MCF 10A (cell line): ENCODE data around the gene MED6. TPM values are rescaled to one million over a fixed set of nuclear protein-coding genes. Genes with fewer than 3 reads are reported as not detected.

Source experiments
- BruUV-seq: library from RNA; stranded (reverse); fragments of 400-500 nt; replicated peaks from 2 replicates; lab custom pipeline; 2021; lab: Mats Ljungman, UMichigan
- CTCF ChIA-PET: fragments of 300-600 bp; sonication (Branson Sonifier 250); formaldehyde crosslinking; extraction: SDS; loops from one replicate; lab custom pipeline; 2021; ENCODE audit warnings: antibody characterized with exemption, inconsistent platforms; lab: Yijun Ruan, JAX
- POLR2A ChIA-PET: fragments of 300-600, 350-650 bp; sonication (Branson Sonifier 250); formaldehyde crosslinking; extraction: SDS; loops from one replicate; lab custom pipeline; 2020; ENCODE audit warnings: antibody characterized with exemption, inconsistent platforms; lab: Yijun Ruan, JAX
- DNase-seq: peaks from one replicate; pipeline ENCODE4 v3.0.0-alpha.2; 2018; ENCODE audit not compliant: unreplicated experiment
- H3K27ac Mint-ChIP-seq: one replicate; pipeline ENCODE4 v1.8.0; 2022; ENCODE audit warnings: mild to moderate bottlenecking, low read depth, mixed read lengths; ENCODE audit not compliant: unreplicated experiment
- H3K27me3 Mint-ChIP-seq: one replicate; pipeline ENCODE4 v1.8.0; 2022; ENCODE audit warnings: mixed read lengths; ENCODE audit not compliant: insufficient read depth, unreplicated experiment
- H3K36me3 Mint-ChIP-seq: one replicate; pipeline ENCODE4 v1.8.0; 2022; ENCODE audit warnings: mild to moderate bottlenecking, moderate library complexity, mixed read lengths; ENCODE audit not compliant: insufficient read depth, unreplicated experiment
- H3K4me1 Mint-ChIP-seq: one replicate; pipeline ENCODE4 v1.8.0; 2022; ENCODE audit warnings: mixed read lengths; ENCODE audit not compliant: insufficient read depth, unreplicated experiment
- H3K4me3 Mint-ChIP-seq: one replicate; pipeline ENCODE4 v1.8.0; 2022; ENCODE audit warnings: mild to moderate bottlenecking, moderate library complexity, mixed read lengths; ENCODE audit not compliant: unreplicated experiment
- H3K9me3 Mint-ChIP-seq: one replicate; pipeline ENCODE4 v1.8.0; 2022; ENCODE audit warnings: mixed read lengths; ENCODE audit not compliant: unreplicated experiment
- CTCF ChIP-seq: fragments of 200-600 bp; IDR thresholded peaks from one replicate; pipeline ENCODE4 v1.8.0; 2022; ENCODE audit warnings: antibody characterized with exemption, mild to moderate bottlenecking; ENCODE audit not compliant: unreplicated experiment
- intact Hi-C: fragments of 100-400 bp; cut with micrococcal nuclease; formaldehyde crosslinking; loops from 2 replicates; pipeline ENCODE4 v1.14.1; 2022
- total RNA-seq: library from RNA; stranded (reverse); gene quantifications from 2 replicates; pipeline ENCODE4 v1.2.3, GENCODE V29; 2022

Gene MED6
- total RNA-seq, 1 experiment from 2014 or later, result 41.6 TPM

- H3K4me1 Mint-ChIP-seq, result no peaks in the 10 kb centered on the region
- no peak overlapping the region for H3K4me3 Mint-ChIP-seq
- peaks cover 12% of the 10 kb centered on the region for H3K9me3 Mint-ChIP-seq
- no peak for TF ChIP-seq CTCF
- no TSS peak for BruUV-seq
- CTCF ChIA-PET, result interaction anchor here (0.5 to 0.9 kb wide), 2 partner anchors 146 to 364 kb away, joined by 3 to 4 read pairs; partner anchors contain the start of gene SYNJ2BP
- POLR2A ChIA-PET, result no interaction called here
- intact Hi-C loops, result no loop called here
- DNase-seq, result no peak
- H3K36me3 Mint-ChIP-seq, result peaks cover 40% of the 10 kb centered on the region
- no peaks in the 10 kb centered on the region for H3K27me3 Mint-ChIP-seq
- no peak overlapping the region for H3K27ac Mint-ChIP-seq
Measured at GRCh38 chr14:70563417-70563816, 37.0 kb downstream of the MED6 start.

- Mint-ChIP-seq H3K36me3 (peaks cover 26% of the 10 kb centered on the region), H3K27ac (no peak overlapping the region), H3K9me3 (peaks cover 12% of the 10 kb centered on the region), H3K27me3 (no peaks in the 10 kb centered on the region), H3K4me3 (no peak overlapping the region), H3K4me1 (no peaks in the 10 kb centered on the region)
- DNase-seq, result no peak
- ChIA-PET CTCF (interaction anchor here (2.0 kb wide), 1 partner anchor 10 kb away, joined by 9 read pairs; no protein-coding TSS in a partner anchor), POLR2A (no interaction called here)
- no peak for TF ChIP-seq CTCF
- intact Hi-C loops, result no loop called here
- BruUV-seq, result no TSS peak
Measured at GRCh38 chr14:70558356-70558755, 42.1 kb downstream of the MED6 start.

- ChIA-PET CTCF (interaction anchor here (0.7 kb wide), 1 partner anchor 57 kb away, joined by 3 read pairs; no protein-coding TSS in a partner anchor), POLR2A (interaction anchor here (1.1 kb wide), 1 partner anchor 196 kb away, joined by 3 read pairs; the partner anchor contains the start of gene COX16)
- no TSS peak for BruUV-seq
- no peaks in the 10 kb centered on the region for H3K9me3 Mint-ChIP-seq
- DNase-seq, result no peak
- H3K4me3 Mint-ChIP-seq, result peak overlapping the region; percentile 30
- no peaks in the 10 kb centered on the region for H3K4me1 Mint-ChIP-seq
- peaks cover 6% of the 10 kb centered on the region for H3K36me3 Mint-ChIP-seq
- intact Hi-C loops, result no loop called here
- no peak overlapping the region for H3K27ac Mint-ChIP-seq
- no peak for TF ChIP-seq CTCF
- H3K27me3 Mint-ChIP-seq, result no peaks in the 10 kb centered on the region
Measured at GRCh38 chr14:70555890-70556289, 44.6 kb downstream of the MED6 start.

GRCh38 chr14:70538087-70538486 is 62.4 kb downstream of the MED6 start:
- no peak for TF ChIP-seq CTCF
- Mint-ChIP-seq H3K9me3 (no peaks in the 10 kb centered on the region), H3K36me3 (no peaks in the 10 kb centered on the region), H3K4me1 (no peaks in the 10 kb centered on the region), H3K27ac (no peak overlapping the region), H3K27me3 (no peaks in the 10 kb centered on the region), H3K4me3 (no peak overlapping the region)
- intact Hi-C loops, result no loop called here
- ChIA-PET CTCF (no interaction called here), POLR2A (no interaction called here)
- DNase-seq, result no peak
- BruUV-seq, result no TSS peak
